ENCODE data around the gene MYO10.

DNA sequence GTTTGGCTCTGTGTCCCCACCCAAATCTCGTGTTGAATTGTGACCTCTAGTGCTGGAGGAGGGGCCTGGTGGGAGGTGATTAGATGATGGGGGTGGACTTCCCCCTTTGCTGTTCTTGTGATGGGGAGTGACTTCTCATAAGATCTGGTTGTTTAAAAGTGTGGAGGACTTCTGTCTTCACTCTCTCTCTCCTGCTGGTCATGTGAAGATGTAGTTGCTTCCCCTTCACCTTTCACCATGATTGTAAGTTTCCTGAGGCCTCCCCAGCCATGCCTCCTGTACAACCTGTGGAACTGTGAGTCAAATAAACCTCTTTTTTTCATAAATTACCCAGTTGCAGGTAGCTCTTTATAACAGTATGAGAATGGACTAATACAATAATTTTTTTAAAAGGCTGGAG lies 10.6 kb upstream of the MYO10 start:
- TF ChIP-seq, protein P1, sequence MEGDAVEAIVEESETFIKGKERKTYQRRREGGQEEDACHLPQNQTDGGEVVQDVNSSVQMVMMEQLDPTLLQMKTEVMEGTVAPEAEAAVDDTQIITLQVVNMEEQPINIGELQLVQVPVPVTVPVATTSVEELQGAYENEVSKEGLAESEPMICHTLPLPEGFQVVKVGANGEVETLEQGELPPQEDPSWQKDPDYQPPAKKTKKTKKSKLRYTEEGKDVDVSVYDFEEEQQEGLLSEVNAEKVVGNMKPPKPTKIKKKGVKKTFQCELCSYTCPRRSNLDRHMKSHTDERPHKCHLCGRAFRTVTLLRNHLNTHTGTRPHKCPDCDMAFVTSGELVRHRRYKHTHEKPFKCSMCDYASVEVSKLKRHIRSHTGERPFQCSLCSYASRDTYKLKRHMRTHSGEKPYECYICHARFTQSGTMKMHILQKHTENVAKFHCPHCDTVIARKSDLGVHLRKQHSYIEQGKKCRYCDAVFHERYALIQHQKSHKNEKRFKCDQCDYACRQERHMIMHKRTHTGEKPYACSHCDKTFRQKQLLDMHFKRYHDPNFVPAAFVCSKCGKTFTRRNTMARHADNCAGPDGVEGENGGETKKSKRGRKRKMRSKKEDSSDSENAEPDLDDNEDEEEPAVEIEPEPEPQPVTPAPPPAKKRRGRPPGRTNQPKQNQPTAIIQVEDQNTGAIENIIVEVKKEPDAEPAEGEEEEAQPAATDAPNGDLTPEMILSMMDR (IDR thresholded peaks at IDR 0.05; ENCODE audit: extremely low read depth in 1 of 2, insufficient read depth in 1 of 2, low read depth in 1 of 2, low read length in 2 of 2) = no peak
- TF ChIP-seq EZH2 (IDR thresholded peaks at IDR 0.05; ENCODE audit: borderline replicate concordance, low read depth, low read length, severe bottlenecking) (no peak), POLR2AphosphoS5 (IDR thresholded peaks at IDR 0.05; ENCODE audit: insufficient read depth, low read depth, low read length) (no peak), JUN (IDR thresholded peaks at IDR 0.05; ENCODE audit: borderline replicate concordance, insufficient read depth, insufficient read length, low read depth) (no peak), POLR2A (IDR thresholded peaks at IDR 0.05; ENCODE audit: low read depth, low read length) (no peak), MYC (IDR thresholded peaks at IDR 0.05; ENCODE audit: low read depth, low read length) (no peak), GATA2 (IDR thresholded peaks at IDR 0.05; ENCODE audit: insufficient read depth, insufficient read length, low read depth, low read length) (no peak)
- TF ChIP-seq, protein P2, sequence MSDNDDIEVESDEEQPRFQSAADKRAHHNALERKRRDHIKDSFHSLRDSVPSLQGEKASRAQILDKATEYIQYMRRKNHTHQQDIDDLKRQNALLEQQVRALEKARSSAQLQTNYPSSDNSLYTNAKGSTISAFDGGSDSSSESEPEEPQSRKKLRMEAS (IDR thresholded peaks at IDR 0.05; ENCODE audit: insufficient read depth, insufficient read length) = no peak
